Nucleus accumbens (tissue), 56 donors: ENCODE results near the gene PLPP3.

ENCODE experiments used
- DNase-seq, 56 donors: peaks; one replicate each; lab custom pipeline; 2025; lab: John Stamatoyannopoulos, UW

PLPP3 gene

GRCh38 chr1:56446531-56447098 is 132.7 kb downstream of the PLPP3 start:
- no peak for DNase-seq

GRCh38 chr1:56444960-56445646 is 134.3 kb downstream of the PLPP3 start:
- DNase-seq, result no peak
